Type B pancreatic cell (in vitro differentiated cells): ENCODE results near the gene CDK14. TPM values are rescaled to one million over a fixed set of nuclear protein-coding genes. Genes with fewer than 3 reads are reported as not detected.

Source experiments
- DNase-seq: peaks from one replicate; pipeline ENCODE4 v3.0.0; 2021; ENCODE audit warnings: mixed read lengths; ENCODE audit not compliant: unreplicated experiment; ENCODE audit errors: extremely low spot score
- H3K27ac Mint-ChIP-seq: 2 replicates; pipeline ENCODE4 v1.8.0; 2021; ENCODE audit warnings: mild to moderate bottlenecking, mixed read lengths
- H3K27me3 Mint-ChIP-seq: 2 replicates; pipeline ENCODE4 v1.8.0; 2021; ENCODE audit warnings: mixed read lengths
- H3K36me3 Mint-ChIP-seq: 2 replicates; pipeline ENCODE4 v1.8.0; 2021; ENCODE audit warnings: mixed read lengths
- H3K4me1 Mint-ChIP-seq: one replicate; pipeline ENCODE4 v1.8.0; 2021; ENCODE audit warnings: mixed read lengths; ENCODE audit not compliant: unreplicated experiment
- H3K4me3 Mint-ChIP-seq: 2 replicates; pipeline ENCODE4 v1.8.0; 2021; ENCODE audit warnings: mild to moderate bottlenecking, mixed read lengths
- H3K9me3 Mint-ChIP-seq: 2 replicates; pipeline ENCODE4 v1.8.0; 2021; ENCODE audit warnings: mixed read lengths
- CTCF ChIP-seq: fragments of 200-600 bp; sonication (generic); conservative IDR thresholded peaks from 2 replicates; pipeline ENCODE4 v1.5.0; 2021; ENCODE audit warnings: antibody characterized with exemption, mild to moderate bottlenecking
- total RNA-seq: library from RNA; stranded (reverse); gene quantifications from 2 replicates; pipeline ENCODE4 v1.2.1, GENCODE V29; 2021; ENCODE audit warnings: low replicate concordance

The CDK14 gene
- total RNA-seq, 1 donor from 2014 or later: 43.5 TPM

GRCh38 chr7:91247500-91247899 is 651.4 kb downstream of the CDK14 start:
- Mint-ChIP-seq H3K4me3 (no peak overlapping the region), H3K36me3 (no peaks in the 10 kb centered on the region), H3K27ac (no peak overlapping the region), H3K27me3 (no peaks in the 10 kb centered on the region), H3K9me3 (no peaks in the 10 kb centered on the region), H3K4me1 (peaks cover 11% of the 10 kb centered on the region)
- DNase-seq: no peak
- peak; percentile 19 for TF ChIP-seq CTCF

- no peak for TF ChIP-seq CTCF
- peaks cover 5% of the 10 kb centered on the region for H3K4me1 Mint-ChIP-seq
- no peaks in the 10 kb centered on the region for H3K36me3 Mint-ChIP-seq
- H3K9me3 Mint-ChIP-seq: no peaks in the 10 kb centered on the region
- H3K27ac Mint-ChIP-seq: no peak overlapping the region
- H3K4me3 Mint-ChIP-seq: no peak overlapping the region
- no peak for DNase-seq
- no peaks in the 10 kb centered on the region for H3K27me3 Mint-ChIP-seq
Observed at GRCh38 chr7:91248996-91249395, 652.9 kb downstream of the CDK14 start.

- Mint-ChIP-seq H3K27me3 (no peaks in the 10 kb centered on the region), H3K4me3 (no peak overlapping the region), H3K9me3 (no peaks in the 10 kb centered on the region), H3K4me1 (no peaks in the 10 kb centered on the region), H3K27ac (no peak overlapping the region), H3K36me3 (no peaks in the 10 kb centered on the region)
- no peak for DNase-seq
- TF ChIP-seq CTCF: no peak
Observed at GRCh38 chr7:91249506-91250233, 653.5 kb downstream of the CDK14 start.

GRCh38 chr7:91250706-91251105 is 654.6 kb downstream of the CDK14 start:
- H3K4me3 Mint-ChIP-seq: no peak overlapping the region
- DNase-seq: no peak
- no peak overlapping the region for H3K27ac Mint-ChIP-seq
- H3K4me1 Mint-ChIP-seq: no peaks in the 10 kb centered on the region
- H3K36me3 Mint-ChIP-seq: no peaks in the 10 kb centered on the region
- peaks cover 3% of the 10 kb centered on the region for H3K9me3 Mint-ChIP-seq
- TF ChIP-seq CTCF: no peak
- H3K27me3 Mint-ChIP-seq: peaks cover 1% of the 10 kb centered on the region

- no peak overlapping the region for H3K27ac Mint-ChIP-seq
- no peak overlapping the region for H3K4me3 Mint-ChIP-seq
- DNase-seq: no peak
- TF ChIP-seq CTCF: no peak
- no peaks in the 10 kb centered on the region for H3K36me3 Mint-ChIP-seq
- no peaks in the 10 kb centered on the region for H3K4me1 Mint-ChIP-seq
- H3K27me3 Mint-ChIP-seq: peaks cover 4% of the 10 kb centered on the region
- peaks cover 10% of the 10 kb centered on the region for H3K9me3 Mint-ChIP-seq
Observed at GRCh38 chr7:91251877-91252276, 655.8 kb downstream of the CDK14 start.

Other genes with a start within 250 kb of the CDK14 start
- 22.7 and 22.9 TPM in 2 replicates for gene GTPBP10, start 249.6 kb upstream of the CDK14 start, total RNA-seq
- 34.8 and 36.3 TPM in 2 replicates for gene CLDN12, start 192.9 kb upstream of the CDK14 start, total RNA-seq
- gene PTTG1IP2, start 126.7 kb upstream of the CDK14 start, total RNA-seq: not detected in 2 replicates